Endothelial cell of umbilical vein (primary cell): ENCODE results near the gene AFG3L2. TPM values are rescaled to one million over a fixed set of nuclear protein-coding genes. Genes with fewer than 3 reads are reported as not detected.

Experiments
- BruUV-seq: library from RNA; stranded (reverse); fragments of 400-500 nt; replicated peaks from 2 replicates; lab custom pipeline; 2021; lab: Mats Ljungman, UMichigan
- CTCF ChIA-PET: fragments of 300-600, 350-600 bp; sonication (Branson Sonifier 250); formaldehyde crosslinking; loops from one replicate; lab custom pipeline; 2021; ENCODE audit warnings: antibody characterized with exemption, inconsistent platforms; lab: Charles Lee
- POLR2A ChIA-PET: fragments of 300-600, 350-600 bp; sonication (Branson Sonifier 250); formaldehyde crosslinking; loops from one replicate; lab custom pipeline; 2021; ENCODE audit warnings: antibody characterized with exemption, inconsistent platforms; lab: Charles Lee
- DNase-seq: peaks from one replicate; pipeline ENCODE4 v3.0.0-alpha.2; 2011; ENCODE audit warnings: low read depth, low spot score
- FAIRE-seq: peaks from 2 replicates; lab custom pipeline; 2011; peaks lifted over from hg19 to GRCh38; lab: Jason Lieb, UNC
- H2AFZ ChIP-seq: 2 replicates; pipeline ENCODE4 v1.6.0; 2012; ENCODE audit warnings: low read depth, low read length, control low read depth, inconsistent platforms
- H3K27ac ChIP-seq: 2 replicates; pipeline ENCODE4 v1.5.1; 2011; ENCODE audit warnings: low read depth, mild to moderate bottlenecking, control low read depth, low read length, moderate library complexity; ENCODE audit not compliant: insufficient read depth
- H3K27me3 ChIP-seq, 2 experiments: 2 replicates each; pipeline versions ENCODE4 v1.6.0 to v1.6.1; 2011; ENCODE audit warnings: low read length in 2 of 2, mixed read lengths in 1 of 2; ENCODE audit not compliant: control insufficient read depth in 2 of 2, insufficient read depth in 2 of 2
- H3K36me3 ChIP-seq, 2 experiments: 2 replicates in 1 of 2; 3 replicates in 1 of 2; pipeline ENCODE4 v1.5.1; 2011; ENCODE audit warnings: low read length in 2 of 2, mild to moderate bottlenecking in 1 of 2, moderate library complexity in 1 of 2; ENCODE audit not compliant: control insufficient read depth in 2 of 2, insufficient read depth in 2 of 2; ENCODE audit errors: extremely low read depth in 1 of 2
- H3K4me1 ChIP-seq: 3 replicates; pipeline ENCODE4 v1.5.1; 2011; ENCODE audit warnings: mild to moderate bottlenecking, low read length; ENCODE audit not compliant: control insufficient read depth, insufficient read depth; ENCODE audit errors: extremely low read depth
- H3K4me2 ChIP-seq: 2 replicates; pipeline ENCODE4 v1.6.1; 2011; ENCODE audit warnings: low read length, control low read depth, mixed read lengths; ENCODE audit not compliant: insufficient read depth
- H3K4me3 ChIP-seq, 3 experiments: fragments of 200-600 bp in 1 of 3; sonication (generic), shearing (Covaris generic) in 1 of 3; replicated peaks in 1 of 3; 2 replicates each; pipeline ENCODE4 v1.5.1; 2011 to 2016; ENCODE audit warnings: control low read depth in 3 of 3, low read length in 3 of 3, mild to moderate bottlenecking in 2 of 3, inconsistent platforms in 1 of 3, low read depth in 1 of 3, moderate library complexity in 1 of 3; ENCODE audit not compliant: insufficient read depth in 1 of 3
- H3K79me2 ChIP-seq: 2 replicates; pipeline ENCODE4 v1.6.0; 2012; ENCODE audit warnings: low read length, inconsistent platforms; ENCODE audit not compliant: control insufficient read depth, insufficient read depth
- H3K9ac ChIP-seq: replicated peaks from 2 replicates; pipeline ENCODE3; 2011; ENCODE audit warnings: low read length, control low read depth; ENCODE audit not compliant: insufficient read depth; ENCODE audit errors: extremely low read depth
- H3K9me1 ChIP-seq: replicated peaks from 3 replicates; pipeline ENCODE4 v1.6.0; 2011; ENCODE audit warnings: mild to moderate bottlenecking, low read length; ENCODE audit not compliant: control insufficient read depth, insufficient read depth; ENCODE audit errors: extremely low read depth
- H3K9me3 ChIP-seq: replicated peaks from 2 replicates; pipeline ENCODE4 v1.5.1; 2012; ENCODE audit warnings: low read length, inconsistent platforms; ENCODE audit not compliant: control insufficient read depth, insufficient read depth
- H4K20me1 ChIP-seq: replicated peaks from 2 replicates; pipeline ENCODE3; 2011; ENCODE audit warnings: mild to moderate bottlenecking, low read length; ENCODE audit not compliant: control insufficient read depth, insufficient read depth; ENCODE audit errors: extremely low read depth
- CTCF ChIP-seq, 2 donors: IDR thresholded peaks; 1 replicate in 1 of 2; 2 replicates in 1 of 2; pipeline ENCODE4 v1.5.1; 2011; ENCODE audit warnings: low read length in 2 of 2, mild to moderate bottlenecking in 2 of 2, moderate library complexity in 2 of 2, control low read depth in 1 of 2, inconsistent platforms in 1 of 2, low read depth in 1 of 2; ENCODE audit not compliant: insufficient read depth in 1 of 2; ENCODE audit errors: extremely low read depth in 1 of 2
- EZH2 ChIP-seq: IDR thresholded peaks from 2 replicates; pipeline ENCODE4 v1.6.1; 2012; ENCODE audit warnings: borderline replicate concordance, low read depth, mild to moderate bottlenecking, moderate library complexity, low read length, inconsistent platforms; ENCODE audit not compliant: severe bottlenecking
- FOS ChIP-seq: IDR thresholded peaks from 2 replicates; pipeline ENCODE4 v1.6.1; 2011; ENCODE audit warnings: mild to moderate bottlenecking, low read length, moderate library complexity, borderline replicate concordance; ENCODE audit not compliant: insufficient read depth
- GATA2 ChIP-seq: IDR thresholded peaks from 2 replicates; pipeline ENCODE4 v1.7.0; 2011; ENCODE audit warnings: low read depth, mild to moderate bottlenecking, moderate library complexity, mixed read lengths, low read length; ENCODE audit not compliant: insufficient read length, insufficient read depth
- JUN ChIP-seq: IDR thresholded peaks from 2 replicates; pipeline ENCODE4 v1.6.1; 2011; ENCODE audit warnings: borderline replicate concordance, low read depth; ENCODE audit not compliant: insufficient read length, insufficient read depth
- MAX ChIP-seq: IDR thresholded peaks from 2 replicates; pipeline ENCODE4 v1.6.1; 2011; ENCODE audit not compliant: insufficient read depth, insufficient read length
- MYC ChIP-seq: IDR thresholded peaks from one replicate; pipeline ENCODE4 v1.6.1; 2011; ENCODE audit warnings: mild to moderate bottlenecking, low read depth, low read length
- POLR2A ChIP-seq: IDR thresholded peaks from 2 replicates; pipeline ENCODE4 v1.6.1; 2012; ENCODE audit warnings: low read depth, mild to moderate bottlenecking, control low read depth, low read length
- POLR2AphosphoS5 ChIP-seq: IDR thresholded peaks from 2 replicates; pipeline ENCODE4 v1.6.1; 2012; ENCODE audit warnings: low read depth, mild to moderate bottlenecking, control low read depth, low read length, moderate library complexity; ENCODE audit not compliant: insufficient read depth
- dilution Hi-C: fragments of 300-500 bp; cut with MboI; formaldehyde crosslinking; loops from one replicate; pipeline ENCODE4 v1.15.0; 2019; ENCODE audit warnings: low sequenced_read_pairs; ENCODE audit not compliant: extremely low pct_ligation_motif_present
- intact Hi-C: fragments of 100-400 bp; cut with micrococcal nuclease; formaldehyde crosslinking; loops from one replicate; pipeline ENCODE4 v1.10.0; 2022
- polyA plus RNA-seq, 4 experiments: library from polyadenylated mRNA; depleted of rRNA in 3 of 4; stranded (reverse) in 3 of 4; unstranded in 1 of 4; fragments of >200 nt; gene quantifications; 2 replicates each; pipeline versions ENCODE4 v1.2.1 to v1.2.3, GENCODE V29; 2011 to 2012; ENCODE audit warnings: missing spikeins in 1 of 4
- total RNA-seq: library from RNA; stranded (reverse); gene quantifications from 2 replicates; pipeline ENCODE4 v1.2.3, GENCODE V29; 2021

The AFG3L2 gene
- total and polyA plus RNA-seq, 2 donors (not counting 3 experiments of a cell fraction or from before 2014, with no cell fraction given), result 19.3 to 42.4 TPM

- Histone ChIP-seq H3K27me3 (no peaks in the 10 kb centered on the region), H3K27ac (no peak overlapping the region), H3K9me1 (no peaks in the 10 kb centered on the region), H3K79me2 (peaks cover 23% of the 10 kb centered on the region), H3K9me3 (no peaks in the 10 kb centered on the region), H3K4me2 (no peak overlapping the region), H3K9ac (no peak overlapping the region), H4K20me1 (peaks cover 5% of the 10 kb centered on the region), H3K4me1 (no peaks in the 10 kb centered on the region), H3K36me3 (peaks cover 18 to 21% of the 10 kb centered on the region in 2 experiments), H2AFZ (no peak overlapping the region), H3K4me3 (no peak overlapping the region)
- no TSS peak for BruUV-seq
- dilution Hi-C loops (no loop called here), intact Hi-C loops (no loop called here)
- no peak for FAIRE-seq
- CTCF ChIA-PET, result interaction anchor here (0.8 to 3.4 kb wide), 17 partner anchors 8 to 608 kb away, joined by 3 to 61 read pairs (median 13); partner anchors contain the start of genes AFG3L2 and TUBB6
- TF ChIP-seq MYC (no peak), POLR2AphosphoS5 (no peak), MAX (no peak), FOS (no peak), GATA2 (no peak)
- POLR2A ChIA-PET, result interaction anchor here (0.5 kb wide), 1 partner anchor 18 kb away, joined by 3 read pairs; no protein-coding TSS in a partner anchor
- DNase-seq, result no peak
Observed at GRCh38 chr18:12326711-12327460, 50.1 kb downstream of the AFG3L2 start.

- Histone ChIP-seq H3K9me1 (no peaks in the 10 kb centered on the region), H2AFZ (no peak overlapping the region), H3K4me3 (no peak overlapping the region), H3K9me3 (no peaks in the 10 kb centered on the region), H3K79me2 (peaks cover 34% of the 10 kb centered on the region), H4K20me1 (peaks cover 5% of the 10 kb centered on the region), H3K9ac (no peak overlapping the region), H3K27me3 (no peaks in the 10 kb centered on the region), H3K4me1 (no peaks in the 10 kb centered on the region), H3K36me3 (peaks cover 21 to 27% of the 10 kb centered on the region in 2 experiments), H3K4me2 (no peak overlapping the region), H3K27ac (no peak overlapping the region)
- CTCF ChIA-PET, result interaction anchor here (0.9 kb wide), 1 partner anchor 54 kb away, joined by 3 read pairs; no protein-coding TSS in a partner anchor
- POLR2A ChIA-PET, result no interaction called here
- DNase-seq (no peak), FAIRE-seq (no peak)
- BruUV-seq, result TSS peak; percentile 70
- dilution Hi-C loops (no loop called here), intact Hi-C loops (no loop called here)
- TF ChIP-seq POLR2A, result no peak
- TF ChIP-seq CTCF (IDR thresholded peaks at IDR 0.05; ENCODE audit: extremely low read depth in 1 of 2, insufficient read depth in 1 of 2, low read depth in 1 of 2, low read length in 2 of 2), result no peak
- TF ChIP-seq MYC, result no peak
- no peak for TF ChIP-seq FOS
- TF ChIP-seq EZH2, result no peak
- no peak for TF ChIP-seq POLR2AphosphoS5
- no peak for TF ChIP-seq JUN
- no peak for TF ChIP-seq MAX
- TF ChIP-seq GATA2, result no peak
Observed at GRCh38 chr18:12325726-12326245, 51.2 kb downstream of the AFG3L2 start.
